HepG2 (cell line): ENCODE data around the gene GPR149. TPM values are rescaled to one million over a fixed set of nuclear protein-coding genes. Genes with fewer than 3 reads are reported as not detected.

Experiments used
- ATAC-seq: fragments of 200-7000 bp; cut with Tn5 transposase; 3 replicates; pipeline ENCODE4 v1.9.1; 2020; ENCODE audit warnings: mild to moderate bottlenecking, moderate library complexity
- BruUV-seq: library from RNA; stranded (reverse); fragments of 400-500 nt; replicated peaks from 2 replicates; lab custom pipeline; 2021; lab: Mats Ljungman, UMichigan
- CTCF ChIA-PET: fragments of 300-600 bp; formaldehyde crosslinking; extraction: SDS; loops from one replicate; lab custom pipeline; 2021; ENCODE audit warnings: low total read pairs, inconsistent platforms, low intra/inter-chr PET ratio; lab: Yijun Ruan, JAX
- POLR2A ChIA-PET: fragments of 350-600 bp; sonication (Branson Sonifier 250); formaldehyde crosslinking; loops from one replicate; lab custom pipeline; 2020; ENCODE audit warnings: antibody characterized with exemption, inconsistent platforms; lab: Yijun Ruan, JAX
- DNase-seq: peaks from one replicate; pipeline ENCODE4 v3.0.0-alpha.2; 2015; ENCODE audit warnings: low spot score
- FAIRE-seq: peaks from 3 replicates; lab custom pipeline; 2011; peaks lifted over from hg19 to GRCh38; lab: Jason Lieb, UNC
- H2AFZ ChIP-seq: one replicate; pipeline ENCODE4 v1.6.1; 2011; ENCODE audit warnings: low read length, inconsistent platforms
- H3K27ac ChIP-seq: fragments of 300-600 bp; 3 replicates; pipeline ENCODE4 v1.8.0; 2011; ENCODE audit warnings: mixed run types, mild to moderate bottlenecking, mixed read lengths, low read length, inconsistent platforms; ENCODE audit not compliant: insufficient read depth; ENCODE audit errors: extremely low read length
- H3K27me3 ChIP-seq, 2 experiments: fragments of 200-600 bp in 1 of 2; 2 replicates in 1 of 2; 3 replicates in 1 of 2; pipeline versions ENCODE4 v1.6.0 to v1.8.0; 2011; ENCODE audit warnings: low read length in 2 of 2, mild to moderate bottlenecking in 2 of 2, moderate library complexity in 2 of 2, inconsistent platforms in 1 of 2; ENCODE audit not compliant: insufficient read depth in 2 of 2, control insufficient read depth in 1 of 2
- H3K36me3 ChIP-seq, 2 experiments: fragments of 200-600 bp in 1 of 2; replicated peaks in 1 of 2; 2 replicates in 1 of 2; 3 replicates in 1 of 2; pipeline versions ENCODE4 v1.5.1 to v1.8.0; 2011; ENCODE audit warnings: low read length in 2 of 2, inconsistent platforms in 1 of 2; ENCODE audit not compliant: insufficient read depth in 2 of 2, control insufficient read depth in 1 of 2
- H3K4me1 ChIP-seq: 2 replicates; pipeline ENCODE4 v1.5.1; 2012; ENCODE audit warnings: low read length, inconsistent platforms; ENCODE audit not compliant: insufficient read depth
- H3K4me2 ChIP-seq: 2 replicates; pipeline ENCODE4 v1.6.0; 2011; ENCODE audit warnings: low read depth, low read length, inconsistent platforms
- H3K4me3 ChIP-seq, 3 experiments: fragments of 200-600 bp in 1 of 3; sonication (generic), shearing (Covaris generic) in 1 of 3; replicated peaks in 1 of 3; 2 replicates each; pipeline ENCODE4 v1.5.1; 2011 to 2016; ENCODE audit warnings: low read length in 3 of 3, inconsistent platforms in 2 of 3, low read depth in 2 of 3, mild to moderate bottlenecking in 2 of 3, control low read depth in 1 of 3, mixed read lengths in 1 of 3; ENCODE audit not compliant: insufficient read depth in 1 of 3
- H3K79me2 ChIP-seq: one replicate; pipeline ENCODE4 v1.6.1; 2011; ENCODE audit warnings: low read length, inconsistent platforms; ENCODE audit not compliant: insufficient read depth
- H3K9ac ChIP-seq: 2 replicates; pipeline ENCODE4 v1.6.0; 2011; ENCODE audit warnings: mild to moderate bottlenecking, low read depth, low read length, inconsistent platforms; ENCODE audit not compliant: insufficient read depth
- H3K9me3 ChIP-seq: 2 replicates; pipeline ENCODE4 v1.5.1; 2012; ENCODE audit warnings: mild to moderate bottlenecking, low read length
- H4K20me1 ChIP-seq: 2 replicates; pipeline ENCODE4 v1.6.0; 2011; ENCODE audit warnings: inconsistent platforms, mild to moderate bottlenecking, low read length, moderate library complexity; ENCODE audit not compliant: insufficient read depth
- CBX1 ChIP-seq: IDR thresholded peaks from one replicate; pipeline ENCODE4 v1.6.1; 2016; ENCODE audit warnings: antibody characterized with exemption, low read depth
- CENPX ChIP-seq: sonication (generic); formaldehyde crosslinking; IDR thresholded peaks from 2 replicates; pipeline ENCODE4 v1.9.0; 2021; ENCODE audit warnings: mild to moderate bottlenecking, missing genetic modification reagents, moderate library complexity
- EEA1 ChIP-seq: sonication (generic); formaldehyde crosslinking; IDR thresholded peaks from 2 replicates; pipeline ENCODE4 v1.5.1; 2020; ENCODE audit warnings: mild to moderate bottlenecking, missing genetic modification reagents, borderline replicate concordance
- KAT8 ChIP-seq: IDR thresholded peaks from 2 replicates; pipeline ENCODE4 v1.6.1; 2016; ENCODE audit warnings: missing genetic modification reagents, missing compliant biosample characterization
- MED1 ChIP-seq: sonication (generic); formaldehyde crosslinking; IDR thresholded peaks from 2 replicates; pipeline ENCODE4 v1.4.0; 2020; ENCODE audit warnings: missing genetic modification reagents
- NKX3-1 ChIP-seq: sonication (generic); formaldehyde crosslinking; IDR thresholded peaks from 2 replicates; pipeline ENCODE4 v1.5.0; 2020; ENCODE audit warnings: missing genetic modification reagents
- SATB2 ChIP-seq: sonication (generic); formaldehyde crosslinking; IDR thresholded peaks from 2 replicates; pipeline ENCODE4 v1.5.0; 2020; ENCODE audit warnings: missing genetic modification reagents
- TBL1XR1 ChIP-seq: fragments of 150-350 bp; IDR thresholded peaks from 2 replicates; pipeline ENCODE4 v1.6.1; 2014; ENCODE audit warnings: borderline replicate concordance, low read length; ENCODE audit not compliant: partially characterized antibody
- WIZ ChIP-seq: sonication (generic); formaldehyde crosslinking; IDR thresholded peaks from 2 replicates; pipeline ENCODE4 v1.5.1; 2020; ENCODE audit warnings: mild to moderate bottlenecking, missing genetic modification reagents
- ZBTB25 ChIP-seq: IDR thresholded peaks from 2 replicates; pipeline ENCODE4 v1.6.1; 2018; ENCODE audit warnings: missing genetic modification reagents
- ZNF3 ChIP-seq: IDR thresholded peaks from 2 replicates; pipeline ENCODE4 v1.7.0; 2017; ENCODE audit warnings: inconsistent platforms
- ZNF337 ChIP-seq: sonication (generic); formaldehyde crosslinking; IDR thresholded peaks from 2 replicates; pipeline ENCODE4 v1.5.1; 2020; ENCODE audit warnings: missing genetic modification reagents, low read depth, mild to moderate bottlenecking, borderline replicate concordance
- ZNF546 ChIP-seq: sonication (generic); formaldehyde crosslinking; conservative IDR thresholded peaks from 2 replicates; pipeline ENCODE4 v1.8.1; 2023; ENCODE audit warnings: mild to moderate bottlenecking, missing genetic modification reagents
- ZNF703 ChIP-seq: sonication (generic); formaldehyde crosslinking; IDR thresholded peaks from 2 replicates; pipeline ENCODE4 v1.5.1; 2020; ENCODE audit warnings: missing genetic modification reagents, mild to moderate bottlenecking, moderate library complexity, borderline replicate concordance
- WGBS: methylation state at CpG from one replicate; pipeline ENCODE4 v1.1.6; 2017; ENCODE audit warnings: low lambda C conversion rate; 5-methylcytosine and 5-hydroxymethylcytosine counted together
- in situ Hi-C: cut with HindIII; loops from 2 replicates; pipeline ENCODE4 v1.10.0; 2017; ENCODE audit warnings: low pct_unique_long_range_greater_than_20kb; ENCODE audit not compliant: extremely low pct_ligation_motif_present
- intact Hi-C: fragments of 100-400 bp; cut with micrococcal nuclease; formaldehyde crosslinking; loops from one replicate; pipeline ENCODE4 v1.10.0; 2022; ENCODE audit not compliant: unreplicated experiment
- polyA plus RNA-seq, 8 experiments: library from polyadenylated mRNA; depleted of rRNA in 3 of 8; stranded (reverse) in 7 of 8; unstranded in 1 of 8; fragments of >200 nt; fragmentation: Illumina TruSeq in 4 of 8; extraction: Trizol in 4 of 8; gene quantifications; 2 replicates each; pipeline versions ENCODE4 v1.2.1 to v1.2.3, GENCODE V29; 2011 to 2016; ENCODE audit warnings: low read depth in 4 of 8, missing spikeins in 1 of 8, mixed read lengths in 1 of 8; ENCODE audit not compliant: insufficient read depth in 1 of 8
- total RNA-seq, 5 experiments: library from RNA; depleted of rRNA; stranded (reverse); fragments of >200 nt; fragmentation: Illumina TruSeq; extraction: Trizol; gene quantifications; 2 replicates each; pipeline ENCODE4 v1.2.3, GENCODE V29; 2016; ENCODE audit warnings: low read depth in 1 of 5
- TF ChIP-seq, protein P1 (sequence below): sonication (generic); formaldehyde crosslinking; IDR thresholded peaks from 2 replicates; pipeline ENCODE4 v1.8.0; 2022; ENCODE audit warnings: missing genetic modification reagents, mild to moderate bottlenecking, borderline replicate concordance
- TF ChIP-seq, protein P2 (sequence below): sonication (generic); formaldehyde crosslinking; conservative IDR thresholded peaks from 2 replicates; pipeline ENCODE4 v1.8.0; 2022; ENCODE audit warnings: missing genetic modification reagents

Gene GPR149
- total and polyA plus RNA-seq, 2 of the 13 experiments (the other 11 are each of a cell fraction or from before 2014, with no cell fraction given) = not detected

- no peaks in the 10 kb centered on the region for H3K4me1 ChIP-seq
- H3K36me3 ChIP-seq = no peaks in the 10 kb centered on the region
- no peak overlapping the region for H3K27ac ChIP-seq
- H2AFZ ChIP-seq = no peak overlapping the region
- no TSS peak for BruUV-seq
- no peak for DNase-seq
- POLR2A ChIA-PET = no interaction called here
- no peak overlapping the region for H3K4me3 ChIP-seq
- no peak for ATAC-seq
- H3K79me2 ChIP-seq = no peaks in the 10 kb centered on the region
- peaks cover 0 to 3% of the 10 kb centered on the region in 2 experiments; a peak in 1 of 5 replicates for H3K27me3 ChIP-seq
- CTCF ChIA-PET = no interaction called here
- TF ChIP-seq ZNF337 (CRISPR knock-in tag) (no peak), CBX1 (no peak), TBL1XR1 (no peak), ZNF703 (CRISPR knock-in tag) (no peak), CENPX (CRISPR knock-in tag) (no peak)
- TF ChIP-seq, protein P1, sequence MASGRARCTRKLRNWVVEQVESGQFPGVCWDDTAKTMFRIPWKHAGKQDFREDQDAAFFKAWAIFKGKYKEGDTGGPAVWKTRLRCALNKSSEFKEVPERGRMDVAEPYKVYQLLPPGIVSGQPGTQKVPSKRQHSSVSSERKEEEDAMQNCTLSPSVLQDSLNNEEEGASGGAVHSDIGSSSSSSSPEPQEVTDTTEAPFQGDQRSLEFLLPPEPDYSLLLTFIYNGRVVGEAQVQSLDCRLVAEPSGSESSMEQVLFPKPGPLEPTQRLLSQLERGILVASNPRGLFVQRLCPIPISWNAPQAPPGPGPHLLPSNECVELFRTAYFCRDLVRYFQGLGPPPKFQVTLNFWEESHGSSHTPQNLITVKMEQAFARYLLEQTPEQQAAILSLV (CRISPR knock-in tag) = no peak
- TF ChIP-seq, all 625 proteins: peak for 0
- in situ Hi-C loops (no loop called here), intact Hi-C loops (no loop called here)
- Histone ChIP-seq H4K20me1 (no peaks in the 10 kb centered on the region), H3K9ac (no peak overlapping the region), H3K9me3 (no peaks in the 10 kb centered on the region), H3K4me2 (no peak overlapping the region)
- FAIRE-seq = no peak
These were observed 7.3 kb downstream of the GPR149 start for GRCh38 chr3:154422694-154423093.

DNA sequence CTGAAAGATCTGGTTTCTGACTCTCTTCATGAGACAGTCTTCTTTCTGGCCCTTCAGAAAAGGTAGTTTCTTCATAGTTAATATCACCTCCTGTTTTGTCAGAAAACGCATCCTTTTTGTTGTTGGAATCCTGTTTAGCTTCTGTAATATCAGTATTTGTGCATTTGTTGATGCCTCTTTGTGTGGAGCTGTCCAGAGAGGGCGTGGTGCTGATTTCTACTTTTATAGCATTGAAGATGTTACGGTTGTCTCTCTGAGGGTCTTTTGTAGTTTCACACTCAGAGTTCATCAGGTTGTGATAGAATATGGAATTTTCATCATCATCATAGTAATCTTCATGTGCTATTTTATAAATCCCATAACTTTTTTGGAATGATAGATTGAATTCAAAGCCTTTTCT lies 8.9 kb downstream of the GPR149 start:
- no peak overlapping the region for H3K4me2 ChIP-seq
- ChIA-PET CTCF (no interaction called here), POLR2A (no interaction called here)
- H3K9ac ChIP-seq = no peak overlapping the region
- FAIRE-seq (no peak), DNase-seq (no peak), ATAC-seq (no peak)
- in situ Hi-C loops (no loop called here), intact Hi-C loops (no loop called here)
- no peak overlapping the region for H3K4me3 ChIP-seq
- H3K27me3 ChIP-seq = no peaks in the 10 kb centered on the region
- no peaks in the 10 kb centered on the region for H4K20me1 ChIP-seq
- H3K4me1 ChIP-seq = no peaks in the 10 kb centered on the region
- H3K36me3 ChIP-seq = no peaks in the 10 kb centered on the region
- BruUV-seq = no TSS peak
- H3K27ac ChIP-seq = no peak overlapping the region
- H3K9me3 ChIP-seq = no peaks in the 10 kb centered on the region
- no peaks in the 10 kb centered on the region for H3K79me2 ChIP-seq
- 29% methylated on average over 3 of the region's 3 CpGs for WGBS
- no peak overlapping the region for H2AFZ ChIP-seq
- TF ChIP-seq EEA1 (CRISPR knock-in tag) = no peak
- TF ChIP-seq ZNF3 (CRISPR knock-in tag) = 0 out of 2 replicates have a peak, but pooled peaks have one; percentile 48
- TF ChIP-seq SATB2 (CRISPR knock-in tag) = 0 out of 2 replicates have a peak, but pooled peaks have one; percentile 31
- TF ChIP-seq ZNF546 (CRISPR knock-in tag) = no peak
- 0 out of 2 replicates have a peak, but pooled peaks have one; percentile 38 for TF ChIP-seq NKX3-1
- TF ChIP-seq WIZ (CRISPR knock-in tag) = 0 out of 2 replicates have a peak, but pooled peaks have one; percentile 38
- 0 out of 2 replicates have a peak, but pooled peaks have one; percentile 14 for TF ChIP-seq MED1 (CRISPR knock-in tag)
- 0 out of 2 replicates have a peak, but pooled peaks have one; percentile 34 for TF ChIP-seq ZBTB25 (CRISPR knock-in tag)
- TF ChIP-seq, protein P2, sequence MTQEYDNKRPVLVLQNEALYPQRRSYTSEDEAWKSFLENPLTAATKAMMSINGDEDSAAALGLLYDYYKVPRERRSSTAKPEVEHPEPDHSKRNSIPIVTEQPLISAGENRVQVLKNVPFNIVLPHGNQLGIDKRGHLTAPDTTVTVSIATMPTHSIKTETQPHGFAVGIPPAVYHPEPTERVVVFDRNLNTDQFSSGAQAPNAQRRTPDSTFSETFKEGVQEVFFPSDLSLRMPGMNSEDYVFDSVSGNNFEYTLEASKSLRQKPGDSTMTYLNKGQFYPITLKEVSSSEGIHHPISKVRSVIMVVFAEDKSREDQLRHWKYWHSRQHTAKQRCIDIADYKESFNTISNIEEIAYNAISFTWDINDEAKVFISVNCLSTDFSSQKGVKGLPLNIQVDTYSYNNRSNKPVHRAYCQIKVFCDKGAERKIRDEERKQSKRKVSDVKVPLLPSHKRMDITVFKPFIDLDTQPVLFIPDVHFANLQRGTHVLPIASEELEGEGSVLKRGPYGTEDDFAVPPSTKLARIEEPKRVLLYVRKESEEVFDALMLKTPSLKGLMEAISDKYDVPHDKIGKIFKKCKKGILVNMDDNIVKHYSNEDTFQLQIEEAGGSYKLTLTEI (CRISPR knock-in tag) = no peak
- 0 out of 2 replicates have a peak, but pooled peaks have one; percentile 19 for TF ChIP-seq KAT8 (CRISPR knock-in tag)
